ENCODE results near the gene ASCC3.

Gene ASCC3

DNA sequence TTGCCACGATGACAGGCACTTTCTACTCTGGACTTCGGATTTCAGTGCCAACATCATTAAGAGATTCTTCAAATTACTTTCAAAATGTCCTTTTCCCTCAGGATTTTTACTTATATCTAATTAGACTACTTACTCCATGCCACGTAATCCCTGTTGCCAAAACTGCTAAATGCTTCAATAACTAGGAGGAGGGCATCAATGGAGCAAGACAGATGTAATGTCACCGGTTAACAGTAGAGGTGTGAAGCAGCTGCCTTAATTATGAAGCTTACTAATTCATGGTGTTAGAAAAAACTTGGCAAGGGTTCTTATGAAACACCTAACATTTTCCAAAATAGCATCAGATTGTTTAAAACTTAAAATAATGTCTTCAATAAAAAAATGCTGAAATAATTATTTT, 305.2 kb downstream of the ASCC3 start:
- no peak for DNase-seq (ENCODE audit: low read depth in 2 of 2)

DNA sequence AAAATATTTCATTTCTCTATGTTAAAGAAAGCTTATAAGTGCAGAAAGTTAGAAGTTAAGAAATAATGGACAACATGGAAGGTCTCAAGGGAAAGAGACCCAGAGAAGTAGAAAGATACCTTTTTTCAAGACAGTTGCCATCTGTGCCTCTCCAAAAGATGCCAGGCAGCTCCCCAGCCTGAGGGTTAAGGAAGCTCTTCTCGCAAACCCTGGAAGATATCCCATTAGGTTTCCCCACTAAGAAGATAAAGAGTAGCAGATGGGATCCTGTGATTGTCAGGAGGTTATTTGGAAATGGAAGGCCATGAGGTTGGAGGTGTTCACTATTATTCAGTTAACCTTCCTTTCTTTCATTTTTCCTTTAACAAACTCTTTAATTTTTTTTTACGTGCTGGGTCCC, 306.3 kb downstream of the ASCC3 start:
- DNase-seq (ENCODE audit: low read depth in 2 of 2) = no peak

DNA sequence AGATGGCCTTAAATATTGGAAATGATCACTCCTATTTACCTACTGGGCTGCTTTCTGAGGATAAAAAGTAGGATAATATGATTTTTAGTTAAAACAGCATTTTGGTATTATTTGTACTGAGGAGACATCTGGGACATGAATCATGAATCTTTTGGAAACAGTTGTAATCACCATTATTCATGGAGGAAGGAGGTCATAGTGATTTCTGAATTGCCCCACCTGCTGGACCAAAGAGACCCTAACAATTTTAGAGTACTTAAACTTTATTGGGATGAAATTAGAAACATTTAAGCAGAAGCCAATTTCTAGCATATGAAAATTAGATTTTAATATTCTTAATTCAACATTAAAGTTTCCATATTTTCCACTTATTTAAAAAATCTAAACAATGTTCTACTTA, 308.0 kb downstream of the ASCC3 start:
- no peak for DNase-seq (ENCODE audit: low read depth in 2 of 2)

DNA sequence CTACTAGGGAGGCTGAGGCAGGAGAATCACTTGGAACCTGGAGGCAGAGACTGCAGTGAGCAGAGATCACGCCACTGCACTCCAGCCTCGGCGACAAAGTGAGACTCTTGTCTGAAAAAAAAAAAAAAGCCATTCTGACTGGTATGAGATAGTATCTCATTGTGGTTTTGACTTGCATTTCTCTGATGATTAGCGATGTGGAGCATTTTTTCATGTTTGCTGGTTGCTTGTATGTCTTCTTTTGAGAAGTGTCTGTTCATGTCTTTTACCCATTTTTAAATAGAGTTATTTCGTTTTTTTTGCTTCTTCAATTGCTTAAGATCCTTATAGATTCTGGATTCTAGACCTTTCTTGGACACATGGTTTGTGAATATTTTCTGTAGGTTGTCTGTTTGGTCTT, 312.9 kb downstream of the ASCC3 start:
- no peak for DNase-seq (ENCODE audit: low read depth in 2 of 2)

DNA sequence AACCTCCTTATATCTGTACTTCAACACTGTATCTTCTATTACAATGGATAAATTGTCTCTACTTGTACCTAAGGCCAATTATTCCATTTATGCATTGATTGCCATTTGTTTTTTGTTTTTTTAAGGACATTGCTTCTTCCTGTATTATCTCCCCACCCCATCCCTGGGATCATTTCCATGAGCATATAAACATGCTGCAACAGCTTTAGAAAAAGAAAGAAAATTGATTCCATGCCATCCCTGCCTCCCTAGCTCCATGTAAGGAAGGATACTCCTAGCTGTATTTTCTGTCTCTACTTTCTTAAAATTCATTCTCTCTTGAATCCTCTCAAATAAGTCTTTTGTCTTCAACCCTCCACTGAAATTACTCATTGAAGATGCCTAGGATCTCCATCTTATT, 314.6 kb downstream of the ASCC3 start:
- DNase-seq (ENCODE audit: low read depth in 2 of 2) = no peak

DNA sequence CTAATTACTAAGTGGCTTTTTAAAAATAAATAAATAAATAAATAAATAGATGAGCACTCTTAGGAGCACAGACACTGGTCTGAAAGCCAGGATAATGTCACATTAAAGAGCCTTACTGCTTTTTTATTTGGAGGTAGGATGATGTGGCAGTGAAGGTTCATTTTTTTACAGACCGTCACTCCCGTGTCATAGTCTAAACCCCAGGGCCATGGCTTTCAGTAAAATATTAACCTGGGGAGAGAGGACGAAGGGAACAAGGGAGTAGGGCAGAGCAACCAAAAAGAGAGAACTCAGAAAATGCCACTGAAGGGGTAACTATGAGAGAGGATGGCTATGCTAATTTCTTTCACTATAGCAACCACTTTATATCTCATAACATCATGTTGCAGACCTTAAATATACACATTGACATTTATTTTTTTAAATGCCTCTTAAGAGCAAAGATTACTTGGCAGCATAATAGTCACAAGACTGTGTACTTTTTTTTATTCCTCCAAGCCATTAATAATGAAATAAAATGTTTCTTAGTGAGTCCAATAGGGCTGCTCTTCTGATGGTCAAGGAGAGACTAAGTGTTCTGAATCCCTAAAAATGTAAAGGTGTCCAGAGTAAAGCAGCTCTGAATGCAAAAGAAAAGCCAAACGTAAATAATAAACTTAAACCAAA, 315.6 kb downstream of the ASCC3 start:
- no peak for DNase-seq (ENCODE audit: low read depth in 2 of 2)

- DNase-seq (ENCODE audit: low read depth in 2 of 2) = no peak
Observed at GRCh38 chr6:100559859-100560258, 321.3 kb downstream of the ASCC3 start.

DNA sequence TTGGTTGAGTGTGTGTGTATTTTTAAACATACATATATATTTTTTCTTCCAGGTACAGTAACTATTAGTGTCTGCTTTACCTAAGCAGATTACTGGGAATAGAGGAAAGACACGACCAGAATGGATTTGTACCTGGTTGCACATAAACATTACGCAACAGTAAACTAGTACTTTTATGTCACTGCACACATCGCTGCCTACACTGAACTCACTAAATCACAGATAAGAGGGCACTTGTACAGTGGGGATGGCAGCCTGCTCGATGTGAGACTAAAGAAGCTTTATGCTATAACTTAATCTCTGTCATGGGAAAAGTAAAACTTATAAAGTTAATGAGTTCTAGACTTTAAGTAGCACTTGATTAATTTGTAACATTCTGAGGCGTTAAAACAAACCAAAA, 326.9 kb downstream of the ASCC3 start:
- DNase-seq (ENCODE audit: low read depth in 2 of 2) = no peak

DNA sequence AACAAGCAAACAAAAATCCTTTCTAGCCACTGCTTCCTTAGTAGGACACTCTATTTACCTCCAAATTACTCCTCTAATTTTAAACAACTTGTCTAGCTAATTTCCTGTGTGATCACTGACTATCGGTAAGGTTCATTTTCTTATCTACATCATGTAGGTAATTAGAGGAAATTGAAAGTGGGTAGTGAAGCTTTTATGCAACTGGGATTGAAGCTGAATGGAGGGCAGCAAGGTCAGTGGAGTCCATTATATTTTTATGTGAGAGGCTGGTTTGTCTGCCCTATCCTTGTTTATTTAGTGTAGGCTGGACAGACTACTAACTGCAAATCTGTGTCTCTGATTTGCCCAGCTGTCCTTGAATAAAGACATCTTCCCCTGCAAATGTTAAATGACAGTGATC, 327.9 kb downstream of the ASCC3 start:
- no peak for DNase-seq (ENCODE audit: low read depth in 2 of 2)

DNA sequence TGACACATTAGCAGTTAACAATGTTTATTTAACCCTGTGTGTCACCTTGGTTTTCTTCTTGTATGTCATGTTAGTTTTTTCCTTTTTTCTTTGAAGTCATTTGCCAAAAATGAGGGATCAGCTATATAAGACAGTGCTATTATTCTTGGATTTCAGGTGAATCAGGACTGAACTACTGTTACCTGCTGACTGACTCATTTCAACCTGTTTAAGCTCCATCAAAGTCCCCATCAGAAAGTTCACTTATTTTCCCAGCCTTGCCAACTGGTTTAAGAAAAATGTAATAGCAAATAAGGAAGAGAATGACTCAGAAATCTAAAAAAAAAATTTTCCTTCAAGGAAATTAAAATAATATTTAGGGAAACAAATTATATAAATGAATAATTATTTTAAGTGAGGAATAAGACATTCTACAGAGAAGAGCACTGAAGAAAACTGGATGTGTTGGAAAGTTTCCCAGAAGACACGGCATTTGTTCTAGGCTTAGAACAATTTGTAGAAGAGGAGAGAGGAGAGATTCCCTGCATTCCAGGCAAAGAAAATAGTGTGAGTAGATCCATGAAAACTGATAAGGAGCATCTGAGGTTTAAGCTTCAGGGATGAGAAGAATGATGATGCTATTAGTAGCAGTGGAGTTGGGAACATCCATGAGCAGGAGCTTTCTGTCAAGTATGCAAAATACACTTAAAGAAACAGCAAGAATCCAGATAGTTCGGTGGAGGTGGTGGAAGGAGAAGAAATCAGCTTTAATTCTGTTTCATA, 331.5 kb downstream of the ASCC3 start:
- DNase-seq (ENCODE audit: low read depth in 2 of 2) = no peak

DNA sequence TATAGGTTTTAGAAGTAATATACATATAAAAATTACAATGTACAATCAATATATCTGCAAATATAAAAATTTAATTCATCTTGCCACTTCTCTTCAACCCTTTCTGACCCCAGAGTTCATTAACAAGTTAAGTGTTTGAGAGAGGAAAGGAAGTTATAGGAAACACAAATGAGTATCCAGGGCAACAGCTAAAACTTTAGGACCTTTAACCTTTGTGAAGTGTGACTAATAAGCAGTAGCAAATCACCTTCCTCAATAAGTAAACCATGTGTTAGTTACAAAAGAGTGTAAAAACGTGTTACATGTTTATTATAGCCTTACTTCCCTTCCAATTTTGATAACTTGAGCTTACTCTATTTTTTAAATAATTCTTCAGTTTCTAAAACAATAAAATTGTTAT, 343.0 kb downstream of the ASCC3 start:
- no peak for DNase-seq (ENCODE audit: low read depth in 2 of 2)

DNA sequence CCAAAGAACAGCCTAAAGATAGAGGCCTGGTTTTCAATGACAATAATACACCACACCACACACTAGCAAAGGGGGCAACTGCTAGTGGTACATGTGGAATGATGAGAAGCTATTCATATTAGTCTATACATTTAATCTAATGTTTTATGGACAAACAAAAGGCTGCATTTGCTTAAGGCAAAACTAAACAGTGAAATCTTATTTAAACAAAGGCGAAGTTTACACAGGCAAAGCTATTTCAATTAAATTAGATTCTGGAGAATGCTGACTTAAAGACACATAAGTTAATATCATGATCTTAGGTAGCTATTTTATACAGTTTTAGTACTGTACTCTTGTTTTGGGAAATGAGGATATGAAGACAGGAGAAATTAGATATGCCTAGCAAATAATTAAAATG, 362.5 kb downstream of the ASCC3 start:
- DNase-seq (ENCODE audit: low read depth in 2 of 2) = no peak

GRCh38 chr6:100517633-100518032, 363.5 kb downstream of the ASCC3 start:
- no peak for DNase-seq (ENCODE audit: low read depth in 2 of 2)

DNA sequence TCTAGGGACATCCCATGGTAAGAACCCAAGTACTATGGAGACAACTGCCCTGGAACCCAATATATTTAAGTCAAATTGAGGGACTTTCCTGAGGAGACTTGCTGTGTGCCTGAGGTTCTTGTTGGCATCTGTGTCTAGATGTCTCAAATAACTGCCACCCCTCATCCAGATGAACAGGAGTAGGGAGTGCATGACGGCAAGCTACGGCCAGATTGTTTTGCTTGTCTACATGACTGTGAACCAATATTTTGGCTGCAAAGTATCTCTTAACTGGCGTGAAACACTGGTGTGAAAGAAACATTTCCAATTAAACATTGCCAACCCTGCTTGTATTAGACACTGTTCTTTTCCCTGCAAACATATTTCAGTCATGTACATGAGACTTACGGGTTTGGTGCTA, 364.0 kb downstream of the ASCC3 start:
- DNase-seq (ENCODE audit: low read depth in 2 of 2) = no peak

- DNase-seq (ENCODE audit: low read depth in 2 of 2) = no peak
Observed at GRCh38 chr6:100514660-100515059, 366.5 kb downstream of the ASCC3 start.

- DNase-seq (ENCODE audit: low read depth in 2 of 2) = no peak
Observed at GRCh38 chr6:100512203-100512862, 368.8 kb downstream of the ASCC3 start.

GRCh38 chr6:100509101-100509500, 372.0 kb downstream of the ASCC3 start:
- no peak for DNase-seq (ENCODE audit: low read depth in 2 of 2)

DNA sequence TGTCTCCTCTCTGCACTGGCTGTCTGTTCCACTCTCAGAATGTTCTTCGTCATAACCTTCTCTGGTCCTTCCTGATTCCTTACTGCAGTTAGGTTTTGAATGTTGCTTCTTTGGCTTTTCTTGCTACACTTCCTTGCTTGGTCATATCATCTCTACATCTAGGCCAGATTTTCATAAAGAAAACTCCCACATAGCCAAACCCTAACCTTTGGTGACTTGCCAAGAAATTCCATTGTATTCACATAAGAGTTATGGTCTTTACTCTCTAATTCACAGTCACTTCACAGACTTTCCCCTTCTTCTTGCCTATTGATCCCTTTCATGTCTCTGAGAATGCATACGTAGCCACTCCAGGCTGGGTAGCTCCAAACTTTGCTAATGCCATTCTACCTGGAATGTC, 374.5 kb downstream of the ASCC3 start:
- no peak for DNase-seq (ENCODE audit: low read depth in 2 of 2)

DNA sequence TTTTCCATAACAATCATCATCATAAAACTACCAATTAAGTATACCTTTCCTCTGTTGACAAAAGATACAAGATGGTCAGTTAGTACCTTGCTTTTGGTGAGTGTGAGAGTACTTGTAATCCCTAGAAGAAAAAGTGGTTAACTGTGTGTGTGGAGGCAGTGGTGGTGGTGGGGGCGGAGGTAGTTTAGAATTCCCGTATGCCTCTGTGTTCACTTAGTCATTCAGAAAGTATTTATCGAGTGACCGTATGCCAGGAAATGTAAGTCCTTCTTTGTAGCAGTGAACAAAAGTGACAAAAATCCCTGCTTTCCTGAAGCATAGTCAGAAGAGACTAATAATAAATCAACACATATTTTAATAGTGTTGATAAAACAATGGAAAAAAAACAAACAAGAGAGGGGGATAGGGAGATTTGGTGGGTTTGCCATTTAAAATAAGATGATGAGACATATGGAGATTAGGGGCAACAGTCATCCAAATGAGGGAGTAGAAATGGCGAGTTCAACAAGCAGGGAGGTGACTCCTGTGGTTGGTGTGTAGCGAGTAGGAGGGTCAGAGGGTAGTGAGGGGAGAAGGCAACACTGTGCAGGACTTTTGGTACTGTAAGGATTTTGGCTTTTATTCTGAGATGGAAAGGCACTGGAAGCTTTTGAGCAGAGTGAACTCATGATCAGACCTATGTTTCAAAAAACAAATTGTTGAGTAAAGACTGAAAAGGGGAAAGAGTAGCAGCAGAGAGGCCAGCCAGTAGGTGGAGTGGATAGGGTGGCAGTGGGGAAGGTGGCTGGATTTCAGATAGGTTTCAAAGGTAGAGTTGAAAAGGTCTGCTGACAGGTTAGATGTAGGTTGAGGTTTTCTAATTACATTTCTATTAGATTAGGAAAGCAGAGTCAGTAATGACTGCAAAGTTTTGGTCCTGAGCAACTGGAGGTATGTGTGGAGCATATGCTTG, 376.1 kb downstream of the ASCC3 start:
- DNase-seq (ENCODE audit: low read depth in 2 of 2) = no peak

GRCh38 chr6:100503043-100503705, 378.0 kb downstream of the ASCC3 start:
- no peak for DNase-seq (ENCODE audit: low read depth in 2 of 2)

GRCh38 chr6:100493206-100493888, 387.8 kb downstream of the ASCC3 start:
- DNase-seq (ENCODE audit: low read depth in 2 of 2) = no peak
